Kidney epithelial cell (primary cell): Measurements from ENCODE around the gene KNDC1. TPM values are rescaled to one million over a fixed set of nuclear protein-coding genes. Genes with fewer than 3 reads are reported as not detected.
"Not testable (repeated sequence)": the region's sequence is repeated elsewhere in the genome, so short reads cannot be mapped to it uniquely, and the experiment has no call there.

Source experiments
- DNase-seq: peaks from one replicate; pipeline ENCODE4 v3.0.0-alpha.2; 2010; ENCODE audit warnings: low read depth
- H3K27me3 ChIP-seq: 2 replicates; pipeline ENCODE4 v1.6.0; 2011; ENCODE audit warnings: low read length; ENCODE audit not compliant: control insufficient read depth, insufficient read depth
- H3K36me3 ChIP-seq: 2 replicates; pipeline ENCODE4 v1.5.1; 2011; ENCODE audit warnings: low read length; ENCODE audit not compliant: control insufficient read depth, insufficient read depth
- H3K4me3 ChIP-seq: 2 replicates; pipeline ENCODE4 v1.5.1; 2011; ENCODE audit warnings: low read depth, mild to moderate bottlenecking, control low read depth, low read length
- CTCF ChIP-seq: IDR thresholded peaks from 2 replicates; pipeline ENCODE4 v1.5.1; 2011; ENCODE audit warnings: mild to moderate bottlenecking, moderate library complexity, low read length, control low read depth, inconsistent platforms; ENCODE audit not compliant: insufficient read depth, poor library complexity, severe bottlenecking
- total RNA-seq: library from RNA; depleted of rRNA; stranded (reverse); fragments of >200 nt; gene quantifications from 2 replicates; pipeline ENCODE4 v1.2.3, GENCODE V29; 2015

KNDC1 gene
- total RNA-seq, result 0.13 and 0.27 TPM in 2 replicates

- Histone ChIP-seq H3K4me3 (peak within 1 kb of the TSS; percentile 19), H3K36me3 (no peaks in the 10 kb centered on the region), H3K27me3 (peaks cover 62% of the 10 kb centered on the region)
- TF ChIP-seq CTCF, result no peak
- DNase-seq, result no peak
These were observed at the start of gene KNDC1 for GRCh38 chr10:133159950-133160825. Gene KNDC1 (plus strand): TSS chr10:133160219. CDS start chr10:133160468, 249 bp downstream.

GRCh38 chr10:133110609-133111275, 49.3 kb upstream of the KNDC1 start:
- Histone ChIP-seq H3K36me3 (no peaks in the 10 kb centered on the region), H3K4me3 (no peak overlapping the region), H3K27me3 (no peaks in the 10 kb centered on the region)
- no peak for TF ChIP-seq CTCF
- DNase-seq, result no peak

GRCh38 chr10:133111640-133112039, 48.4 kb upstream of the KNDC1 start:
- not testable (repeated sequence) for DNase-seq, H3K4me3 ChIP-seq, H3K36me3 ChIP-seq, H3K27me3 ChIP-seq

- H3K27me3 ChIP-seq, result no peaks in the 10 kb centered on the region
- no peaks in the 10 kb centered on the region for H3K36me3 ChIP-seq
- no peak overlapping the region for H3K4me3 ChIP-seq
- DNase-seq, result no peak
- no peak for TF ChIP-seq CTCF
These were observed 46.7 kb upstream of the KNDC1 start for GRCh38 chr10:133113146-133113830.

GRCh38 chr10:133113847-133114246, 46.2 kb upstream of the KNDC1 start:
- DNase-seq, result no peak
- no peaks in the 10 kb centered on the region for H3K36me3 ChIP-seq
- no peak for TF ChIP-seq CTCF

GRCh38 chr10:133114251-133114650, 45.8 kb upstream of the KNDC1 start:
- Histone ChIP-seq H3K36me3 (no peaks in the 10 kb centered on the region), H3K27me3 (no peaks in the 10 kb centered on the region), H3K4me3 (no peak overlapping the region)
- no peak for DNase-seq
- no peak for TF ChIP-seq CTCF

More at GRCh38 chr10:133113847-133114246, 46.2 kb upstream of the KNDC1 start:
- no peaks in the 10 kb centered on the region for H3K27me3 ChIP-seq
- H3K4me3 ChIP-seq, result no peak overlapping the region
